Prostate gland (tissue), 2 donors: ENCODE results near the gene KRTAP4-7. TPM values are rescaled to one million over a fixed set of nuclear protein-coding genes. Genes with fewer than 3 reads are reported as not detected.

Experiments
- DNase-seq: peaks from one replicate; pipeline ENCODE4 v3.0.0-alpha.2; 2019; ENCODE audit warnings: low spot score
- H3K27ac ChIP-seq, 2 donors: fragments of 200-600 bp; sonication (generic); 2 replicates each; pipeline ENCODE4 v1.5.1; 2017 to 2019
- H3K27me3 ChIP-seq: fragments of 200-600 bp; sonication (generic); replicated peaks from 2 replicates; pipeline ENCODE4 v1.5.1; 2019; ENCODE audit not compliant: insufficient read depth
- H3K36me3 ChIP-seq, 2 donors: fragments of 200-600 bp; sonication (generic); 1 replicate in 1 of 2; 2 replicates in 1 of 2; pipeline versions ENCODE4 v1.5.1 to v1.8.1; 2017 to 2019
- H3K4me1 ChIP-seq: fragments of 200-600 bp; sonication (generic); replicated peaks from 2 replicates; pipeline ENCODE4 v1.5.1; 2019
- H3K4me3 ChIP-seq, 2 donors: fragments of 200-600 bp; sonication (generic); 2 replicates each; pipeline ENCODE4 v1.5.1; 2017 to 2019
- H3K9me3 ChIP-seq: fragments of 200-600 bp; sonication (generic); 2 replicates; pipeline ENCODE4 v1.5.1; 2017
- POLR2A ChIP-seq: fragments of 450-650 bp; IDR thresholded peaks from one replicate; pipeline ENCODE4 v1.6.1; 2016; ENCODE audit warnings: antibody characterized with exemption, mild to moderate bottlenecking
- POLR2AphosphoS5 ChIP-seq: sonication (generic); formaldehyde crosslinking; IDR thresholded peaks from one replicate; pipeline ENCODE4 v1.6.1; 2017; ENCODE audit warnings: antibody characterized with exemption
- WGBS: methylation state at CpG from one replicate; pipeline ENCODE4 v1.1.5; 2018; 5-methylcytosine and 5-hydroxymethylcytosine counted together
- intact Hi-C: fragments of 100-400 bp; cut with DNase I; formaldehyde crosslinking; loops from one replicate; pipeline ENCODE4 v1.14.2; 2022
- total RNA-seq, 2 donors: library from RNA; depleted of rRNA; stranded (reverse); fragments of >200 nt; gene quantifications; one replicate each; pipeline ENCODE4 v1.1.0, GENCODE V29; 2016
- TF ChIP-seq, protein P1 (sequence below), 4 experiments: fragments of 200-600 bp in 2 of 4; fragments of 450-650 bp in 2 of 4; sonication (generic) in 2 of 4; IDR thresholded peaks; 1 replicate in 3 of 4; 2 replicates in 1 of 4; pipeline ENCODE4 v1.5.1; 2016 to 2019; ENCODE audit warnings: antibody characterized with exemption in 4 of 4, mild to moderate bottlenecking in 2 of 4, moderate library complexity in 2 of 4

Gene KRTAP4-7
- total RNA-seq, 2 donors from 2014 or later = not detected

DNA sequence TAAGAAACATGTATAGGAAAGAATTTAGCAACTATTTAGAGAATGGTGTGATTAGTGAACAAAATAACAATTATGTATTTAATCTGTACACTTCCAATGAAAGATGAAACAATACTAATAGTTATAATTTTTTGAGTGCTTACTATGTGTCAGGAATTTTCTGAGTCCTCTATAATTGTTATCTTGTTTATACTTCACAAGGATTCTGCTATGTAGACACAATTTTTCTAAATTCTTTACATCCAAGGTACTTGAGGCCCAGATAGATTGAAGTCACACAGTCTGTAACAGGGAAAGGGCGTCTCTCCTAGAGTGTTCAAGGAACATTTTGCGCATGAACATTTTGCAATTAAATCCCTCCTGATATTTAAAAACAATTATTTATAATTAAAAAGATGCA, 41.1 kb downstream of the KRTAP4-7 start:
- no peak for DNase-seq
- intact Hi-C loops = no loop called here
- Histone ChIP-seq H3K4me1 (no peaks in the 10 kb centered on the region), H3K36me3 (no peaks in the 10 kb centered on the region), H3K9me3 (no peaks in the 10 kb centered on the region), H3K27me3 (no peaks in the 10 kb centered on the region), H3K27ac (no peak overlapping the region), H3K4me3 (no peak overlapping the region)
- TF ChIP-seq POLR2A = no peak
- TF ChIP-seq, protein P1, sequence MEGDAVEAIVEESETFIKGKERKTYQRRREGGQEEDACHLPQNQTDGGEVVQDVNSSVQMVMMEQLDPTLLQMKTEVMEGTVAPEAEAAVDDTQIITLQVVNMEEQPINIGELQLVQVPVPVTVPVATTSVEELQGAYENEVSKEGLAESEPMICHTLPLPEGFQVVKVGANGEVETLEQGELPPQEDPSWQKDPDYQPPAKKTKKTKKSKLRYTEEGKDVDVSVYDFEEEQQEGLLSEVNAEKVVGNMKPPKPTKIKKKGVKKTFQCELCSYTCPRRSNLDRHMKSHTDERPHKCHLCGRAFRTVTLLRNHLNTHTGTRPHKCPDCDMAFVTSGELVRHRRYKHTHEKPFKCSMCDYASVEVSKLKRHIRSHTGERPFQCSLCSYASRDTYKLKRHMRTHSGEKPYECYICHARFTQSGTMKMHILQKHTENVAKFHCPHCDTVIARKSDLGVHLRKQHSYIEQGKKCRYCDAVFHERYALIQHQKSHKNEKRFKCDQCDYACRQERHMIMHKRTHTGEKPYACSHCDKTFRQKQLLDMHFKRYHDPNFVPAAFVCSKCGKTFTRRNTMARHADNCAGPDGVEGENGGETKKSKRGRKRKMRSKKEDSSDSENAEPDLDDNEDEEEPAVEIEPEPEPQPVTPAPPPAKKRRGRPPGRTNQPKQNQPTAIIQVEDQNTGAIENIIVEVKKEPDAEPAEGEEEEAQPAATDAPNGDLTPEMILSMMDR (IDR thresholded peaks at IDR 0.05) = no peak
- WGBS = 96% methylated on average over 2 of the region's 2 CpGs

DNA sequence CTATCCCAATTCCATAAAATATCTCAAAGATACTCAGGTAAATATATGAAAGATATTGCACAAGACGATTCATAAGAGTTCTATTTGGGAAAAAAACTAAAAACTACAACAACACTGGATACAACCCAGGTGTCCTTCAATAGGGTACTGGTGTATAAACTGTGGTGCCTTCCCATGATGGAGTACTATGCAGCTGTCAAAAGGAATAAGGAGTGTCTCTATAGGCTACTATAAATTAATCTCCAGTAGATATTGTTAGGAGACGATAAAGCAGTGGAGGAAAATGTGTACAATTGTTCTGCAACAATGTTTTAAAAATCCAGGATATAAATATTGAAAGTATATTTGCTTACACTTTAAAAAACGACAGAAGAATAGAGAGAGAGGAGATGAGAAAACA, 42.5 kb downstream of the KRTAP4-7 start:
- TF ChIP-seq POLR2AphosphoS5 (no peak), POLR2A (no peak)
- TF ChIP-seq, protein P1 (IDR thresholded peaks at IDR 0.05) = no peak
- DNase-seq = no peak
- 93% methylated on average over 3 of the region's 3 CpGs for WGBS
- intact Hi-C loops = no loop called here
- Histone ChIP-seq H3K36me3 (no peaks in the 10 kb centered on the region), H3K4me3 (no peak overlapping the region), H3K4me1 (no peaks in the 10 kb centered on the region), H3K27me3 (no peaks in the 10 kb centered on the region), H3K9me3 (no peaks in the 10 kb centered on the region), H3K27ac (no peak overlapping the region)

DNA sequence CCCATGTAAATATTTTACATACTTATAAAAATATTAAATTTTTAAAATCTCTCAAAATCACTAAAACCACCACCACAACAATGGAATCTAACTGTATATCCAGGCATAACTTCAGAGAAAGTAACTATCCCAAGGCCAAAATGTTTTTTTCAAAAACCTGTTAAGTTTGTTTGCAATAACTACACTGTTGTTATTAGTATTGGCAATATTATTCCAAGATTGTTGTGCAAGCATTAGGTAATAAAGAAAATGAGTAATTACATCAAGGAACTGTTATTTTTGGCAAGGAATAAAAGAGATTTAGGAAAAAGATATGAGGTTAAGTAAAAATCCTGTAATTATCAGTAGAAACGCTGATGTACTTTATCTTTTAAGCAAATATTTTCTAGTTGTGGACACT, 43.4 kb downstream of the KRTAP4-7 start:
- Histone ChIP-seq H3K4me1 (no peaks in the 10 kb centered on the region), H3K36me3 (no peaks in the 10 kb centered on the region), H3K27ac (no peak overlapping the region), H3K4me3 (no peak overlapping the region), H3K9me3 (no peaks in the 10 kb centered on the region), H3K27me3 (no peaks in the 10 kb centered on the region)
- intact Hi-C loops = no loop called here
- DNase-seq = no peak
- WGBS = 43% methylated on average over 1 of the region's 1 CpG
- TF ChIP-seq POLR2A (no peak), POLR2AphosphoS5 (no peak)
- TF ChIP-seq, protein P1 (IDR thresholded peaks at IDR 0.05) = no peak

DNA sequence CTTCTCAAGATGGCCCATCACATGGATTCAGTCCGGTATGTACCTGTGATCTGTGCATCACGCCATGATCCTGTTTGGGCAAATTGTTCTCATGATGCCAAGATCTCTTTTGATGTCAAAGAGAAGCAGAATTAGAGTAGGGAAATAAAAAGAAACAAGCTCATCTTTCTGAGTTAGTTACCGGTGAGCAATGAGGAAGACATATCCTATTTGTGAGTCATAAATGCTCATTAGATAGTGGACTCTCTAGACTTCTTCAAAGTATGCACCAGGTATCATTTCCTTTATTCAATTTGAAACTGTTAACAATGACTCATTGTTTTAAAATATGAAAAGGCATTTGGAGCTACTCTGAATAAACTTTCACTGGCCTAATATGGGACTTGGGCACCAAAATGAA, 48.0 kb downstream of the KRTAP4-7 start:
- no peak overlapping the region for H3K4me3 ChIP-seq
- no peak overlapping the region for H3K27ac ChIP-seq
- intact Hi-C loops = no loop called here
- no peak for TF ChIP-seq POLR2AphosphoS5
- TF ChIP-seq, protein P1 (IDR thresholded peaks at IDR 0.05) = no peak
- no peak for TF ChIP-seq POLR2A
- no peaks in the 10 kb centered on the region for H3K4me1 ChIP-seq
- H3K9me3 ChIP-seq = no peaks in the 10 kb centered on the region
- no peak for DNase-seq
- WGBS = 83% methylated on average over 3 of the region's 3 CpGs
- no peaks in the 10 kb centered on the region for H3K27me3 ChIP-seq
- no peaks in the 10 kb centered on the region for H3K36me3 ChIP-seq

DNA sequence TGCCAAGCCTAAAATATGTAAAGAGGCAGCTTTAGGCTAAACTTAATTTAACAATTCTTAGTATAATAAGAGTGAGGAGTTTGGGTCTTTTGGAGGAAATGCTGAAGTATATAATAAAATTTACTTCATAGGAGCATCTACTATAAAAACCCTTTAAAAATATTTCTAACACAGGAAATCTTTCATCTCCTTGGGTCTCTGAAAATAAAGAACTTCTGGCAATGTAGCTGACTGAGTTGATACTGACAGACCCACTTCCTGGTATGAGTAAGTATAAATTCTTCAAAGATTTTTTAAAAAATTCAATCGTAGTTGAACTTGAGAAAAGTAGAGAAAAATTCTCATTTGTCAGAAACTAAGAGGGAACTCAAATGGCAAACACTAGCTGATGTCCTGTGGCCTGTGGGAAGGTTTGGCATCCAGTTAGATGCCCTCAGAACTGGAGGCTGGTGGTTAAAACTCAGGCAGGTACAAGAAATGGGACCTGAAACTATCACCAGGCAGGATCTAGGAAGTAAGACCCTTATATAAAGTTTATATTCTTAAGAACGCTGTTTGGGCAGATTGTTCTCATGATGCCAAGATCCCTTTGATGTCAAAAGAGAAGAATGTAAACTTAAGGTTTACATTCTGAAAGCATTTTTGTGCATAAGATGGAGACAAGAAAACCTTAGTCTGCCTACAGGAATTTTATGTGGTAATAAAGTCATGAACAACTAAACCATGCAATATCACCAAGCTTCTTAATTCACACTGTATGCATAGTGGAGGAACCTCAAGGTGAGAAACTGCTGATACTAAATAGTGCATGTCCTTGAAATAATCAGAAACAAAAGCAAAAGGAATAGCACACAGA, 50.2 kb downstream of the KRTAP4-7 start:
- WGBS = 30% methylated on average over 2 of the region's 2 CpGs

More for the DNA sequence above, 50.2 kb downstream of the KRTAP4-7 start:
- Histone ChIP-seq H3K4me1 (no peaks in the 10 kb centered on the region), H3K9me3 (no peaks in the 10 kb centered on the region), H3K27me3 (no peaks in the 10 kb centered on the region), H3K36me3 (no peaks in the 10 kb centered on the region), H3K4me3 (no peak overlapping the region), H3K27ac (no peak overlapping the region)
- intact Hi-C loops = no loop called here
- DNase-seq = no peak
- TF ChIP-seq, protein P1 (IDR thresholded peaks at IDR 0.05) = no peak
- no peak for TF ChIP-seq POLR2A
- TF ChIP-seq POLR2AphosphoS5 = no peak
